Kidney epithelial cell (primary cell): ENCODE measurements around the gene USH1C. TPM values are rescaled to one million over a fixed set of nuclear protein-coding genes. Genes with fewer than 3 reads are reported as not detected.

Source experiments
- DNase-seq: peaks from one replicate; pipeline ENCODE4 v3.0.0-alpha.2; 2010; ENCODE audit warnings: low read depth
- H3K27me3 ChIP-seq: 2 replicates; pipeline ENCODE4 v1.6.0; 2011; ENCODE audit warnings: low read length; ENCODE audit not compliant: control insufficient read depth, insufficient read depth
- H3K36me3 ChIP-seq: 2 replicates; pipeline ENCODE4 v1.5.1; 2011; ENCODE audit warnings: low read length; ENCODE audit not compliant: control insufficient read depth, insufficient read depth
- H3K4me3 ChIP-seq: 2 replicates; pipeline ENCODE4 v1.5.1; 2011; ENCODE audit warnings: low read depth, mild to moderate bottlenecking, control low read depth, low read length
- total RNA-seq: library from RNA; depleted of rRNA; stranded (reverse); fragments of >200 nt; gene quantifications from 2 replicates; pipeline ENCODE4 v1.2.3, GENCODE V29; 2015
- TF ChIP-seq, protein P1 (sequence below): IDR thresholded peaks from 2 replicates; pipeline ENCODE4 v1.5.1; 2011; ENCODE audit warnings: mild to moderate bottlenecking, moderate library complexity, low read length, control low read depth, inconsistent platforms; ENCODE audit not compliant: insufficient read depth, poor library complexity, severe bottlenecking

The USH1C gene
- total RNA-seq, 1 donor from 2014 or later: 1.8 TPM

DNA sequence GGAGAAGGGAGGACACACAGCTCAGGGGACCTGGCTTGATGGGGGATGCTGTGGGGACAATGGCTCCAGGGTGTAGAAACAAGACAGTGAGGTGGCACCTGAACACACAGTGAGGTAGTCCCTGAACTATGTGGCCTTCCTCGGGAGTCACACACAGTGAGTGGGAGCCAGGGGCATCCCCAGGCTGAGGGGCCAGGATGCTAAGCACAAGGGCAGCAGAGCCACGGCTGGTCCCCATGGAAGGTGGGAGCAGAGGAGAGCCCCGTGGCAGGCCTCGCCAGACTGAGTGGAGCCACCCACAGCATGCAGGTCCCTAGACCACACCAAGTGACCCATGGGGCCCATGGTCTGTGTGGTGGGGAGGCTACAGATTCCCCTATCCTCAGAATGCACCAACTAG, 41.6 kb downstream of the USH1C start:
- TF ChIP-seq, protein P1, sequence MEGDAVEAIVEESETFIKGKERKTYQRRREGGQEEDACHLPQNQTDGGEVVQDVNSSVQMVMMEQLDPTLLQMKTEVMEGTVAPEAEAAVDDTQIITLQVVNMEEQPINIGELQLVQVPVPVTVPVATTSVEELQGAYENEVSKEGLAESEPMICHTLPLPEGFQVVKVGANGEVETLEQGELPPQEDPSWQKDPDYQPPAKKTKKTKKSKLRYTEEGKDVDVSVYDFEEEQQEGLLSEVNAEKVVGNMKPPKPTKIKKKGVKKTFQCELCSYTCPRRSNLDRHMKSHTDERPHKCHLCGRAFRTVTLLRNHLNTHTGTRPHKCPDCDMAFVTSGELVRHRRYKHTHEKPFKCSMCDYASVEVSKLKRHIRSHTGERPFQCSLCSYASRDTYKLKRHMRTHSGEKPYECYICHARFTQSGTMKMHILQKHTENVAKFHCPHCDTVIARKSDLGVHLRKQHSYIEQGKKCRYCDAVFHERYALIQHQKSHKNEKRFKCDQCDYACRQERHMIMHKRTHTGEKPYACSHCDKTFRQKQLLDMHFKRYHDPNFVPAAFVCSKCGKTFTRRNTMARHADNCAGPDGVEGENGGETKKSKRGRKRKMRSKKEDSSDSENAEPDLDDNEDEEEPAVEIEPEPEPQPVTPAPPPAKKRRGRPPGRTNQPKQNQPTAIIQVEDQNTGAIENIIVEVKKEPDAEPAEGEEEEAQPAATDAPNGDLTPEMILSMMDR: no peak
- peaks cover 3% of the 10 kb centered on the region for H3K27me3 ChIP-seq
- H3K4me3 ChIP-seq: no peak overlapping the region
- DNase-seq: no peak
- H3K36me3 ChIP-seq: no peaks in the 10 kb centered on the region

DNA sequence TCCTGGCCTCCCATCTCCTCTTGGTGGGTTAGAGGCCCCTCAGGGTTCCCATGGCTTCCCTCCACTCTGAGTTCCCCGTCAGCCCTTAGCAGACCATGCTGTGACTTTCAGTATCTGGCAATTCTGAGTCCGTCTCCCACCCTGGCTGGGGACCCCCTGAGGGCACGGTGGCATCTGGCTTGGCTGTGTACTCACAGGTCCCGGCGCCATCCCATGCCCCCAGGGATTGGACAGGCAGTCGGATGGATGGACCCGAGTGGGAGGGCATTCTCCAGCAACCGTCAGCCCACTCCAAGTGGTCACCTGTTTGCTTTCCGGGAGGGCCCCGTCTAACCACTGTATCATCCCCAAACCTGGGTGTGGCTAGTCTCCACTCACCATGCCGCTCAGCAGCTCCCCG, 43.5 kb downstream of the USH1C start:
- Histone ChIP-seq H3K27me3 (peaks cover 6% of the 10 kb centered on the region), H3K36me3 (no peaks in the 10 kb centered on the region), H3K4me3 (no peak overlapping the region)
- TF ChIP-seq, protein P1: no peak
- DNase-seq: no peak

DNA sequence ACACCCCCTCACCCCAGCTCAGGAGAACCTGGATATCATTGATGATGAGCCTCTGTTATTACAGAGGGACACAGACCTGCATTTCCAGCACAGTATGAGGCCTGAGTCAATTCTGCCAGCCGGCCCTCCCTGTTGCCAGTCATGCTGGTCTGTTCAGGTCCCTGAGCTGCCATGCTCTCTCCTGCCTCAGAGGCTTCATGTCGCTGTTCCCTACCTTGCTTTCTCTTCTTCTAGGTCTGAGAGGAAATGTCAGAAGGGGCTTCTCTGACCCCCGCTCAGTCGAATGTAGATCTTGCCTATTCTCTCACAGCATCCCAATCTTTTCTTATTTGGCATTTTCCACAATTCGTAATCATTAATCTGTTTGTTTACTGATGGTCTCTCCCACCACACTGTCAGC, 45.7 kb downstream of the USH1C start:
- Histone ChIP-seq H3K4me3 (no peak overlapping the region), H3K36me3 (no peaks in the 10 kb centered on the region), H3K27me3 (peaks cover 6% of the 10 kb centered on the region)
- TF ChIP-seq, protein P1: no peak
- no peak for DNase-seq

- no peak for DNase-seq
- H3K27me3 ChIP-seq: peaks cover 6% of the 10 kb centered on the region
- H3K36me3 ChIP-seq: no peaks in the 10 kb centered on the region
- H3K4me3 ChIP-seq: no peak overlapping the region
- TF ChIP-seq, protein P1: no peak
Observed at GRCh38 chr11:17498058-17498457, 46.2 kb downstream of the USH1C start.

- H3K27me3 ChIP-seq: peaks cover 11% of the 10 kb centered on the region
- no peaks in the 10 kb centered on the region for H3K36me3 ChIP-seq
- TF ChIP-seq, protein P1: no peak
- H3K4me3 ChIP-seq: no peak overlapping the region
- DNase-seq: no peak
Observed at GRCh38 chr11:17496406-17496805, 47.8 kb downstream of the USH1C start.

GRCh38 chr11:17494019-17494418, 50.2 kb downstream of the USH1C start:
- H3K27me3 ChIP-seq: peaks cover 8% of the 10 kb centered on the region
- no peaks in the 10 kb centered on the region for H3K36me3 ChIP-seq
- H3K4me3 ChIP-seq: no peak overlapping the region
- TF ChIP-seq, protein P1: no peak
- DNase-seq: no peak
